Stimulated activated CD8-positive, alpha-beta memory T cell treated with anti-CD3 and anti-CD28 coated beads, Interleukin-7, amount 100 ng/mL, for 48 hours (primary cell): ENCODE data around the gene RPS24.
"Not testable (repeated sequence)": the region's sequence is repeated elsewhere in the genome, so short reads cannot be mapped to it uniquely, and the experiment has no call there.

Source experiments
- DNase-seq, 2 donors: peaks; one replicate each; pipeline ENCODE4 v3.0.0-alpha.2; 2020; ENCODE audit warnings: low read depth in 1 of 2; ENCODE audit errors: extremely low read depth in 1 of 2

The RPS24 gene

DNA sequence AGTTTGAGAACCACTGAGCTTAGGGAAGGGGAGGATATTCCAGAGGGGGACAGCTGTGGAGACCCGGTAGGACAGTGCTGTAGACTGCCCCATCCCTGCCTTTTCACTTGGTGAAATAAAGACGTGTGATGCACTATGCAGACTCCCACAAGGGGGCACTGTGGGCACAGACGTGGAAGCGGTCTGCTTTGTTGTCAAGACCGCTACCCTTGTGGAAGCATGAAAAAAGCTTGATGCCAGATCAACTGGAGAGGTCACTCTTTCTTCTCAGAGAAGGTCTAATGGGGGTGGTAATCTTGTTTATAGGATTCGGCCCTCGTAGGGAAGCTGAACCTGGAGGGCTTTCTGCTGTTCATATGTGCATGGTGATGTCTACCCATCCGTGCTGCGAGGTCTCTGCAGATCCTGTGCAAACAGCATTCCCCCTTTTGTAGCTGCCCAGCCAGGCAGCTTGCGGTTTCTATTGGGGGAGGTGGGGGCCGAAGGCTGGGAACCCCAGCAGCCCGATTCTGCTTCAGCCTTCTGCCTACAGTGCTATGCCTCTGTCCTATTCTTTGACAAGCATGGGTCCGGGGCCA is 13.7 kb downstream of the RPS24 start:
- peak; percentile 56 to 64 for DNase-seq

GRCh38 chr10:78049851-78050250 is 16.2 kb downstream of the RPS24 start:
- no peak for DNase-seq

- DNase-seq = no peak
Observed at GRCh38 chr10:78053211-78053868, 19.7 kb downstream of the RPS24 start.

DNA sequence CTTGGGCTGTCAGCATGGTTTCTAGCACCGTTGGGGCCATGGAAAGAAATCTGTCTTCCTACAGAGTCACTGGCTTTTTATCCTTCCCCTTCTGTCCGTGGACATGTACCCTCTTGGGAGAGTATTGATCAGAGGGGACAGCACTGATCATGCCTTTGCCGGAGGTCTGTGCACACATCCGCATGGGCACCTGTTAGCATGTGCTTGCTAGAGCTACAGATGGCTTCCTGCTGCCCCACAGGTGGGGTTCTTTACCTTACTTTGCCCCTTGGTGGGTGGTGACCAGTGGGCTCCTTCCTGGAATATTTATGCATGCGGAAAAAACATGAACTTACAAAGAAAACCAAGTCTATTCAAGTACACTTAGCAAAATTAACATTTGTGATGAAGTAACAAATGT is 24.9 kb downstream of the RPS24 start:
- DNase-seq = no peak

DNA sequence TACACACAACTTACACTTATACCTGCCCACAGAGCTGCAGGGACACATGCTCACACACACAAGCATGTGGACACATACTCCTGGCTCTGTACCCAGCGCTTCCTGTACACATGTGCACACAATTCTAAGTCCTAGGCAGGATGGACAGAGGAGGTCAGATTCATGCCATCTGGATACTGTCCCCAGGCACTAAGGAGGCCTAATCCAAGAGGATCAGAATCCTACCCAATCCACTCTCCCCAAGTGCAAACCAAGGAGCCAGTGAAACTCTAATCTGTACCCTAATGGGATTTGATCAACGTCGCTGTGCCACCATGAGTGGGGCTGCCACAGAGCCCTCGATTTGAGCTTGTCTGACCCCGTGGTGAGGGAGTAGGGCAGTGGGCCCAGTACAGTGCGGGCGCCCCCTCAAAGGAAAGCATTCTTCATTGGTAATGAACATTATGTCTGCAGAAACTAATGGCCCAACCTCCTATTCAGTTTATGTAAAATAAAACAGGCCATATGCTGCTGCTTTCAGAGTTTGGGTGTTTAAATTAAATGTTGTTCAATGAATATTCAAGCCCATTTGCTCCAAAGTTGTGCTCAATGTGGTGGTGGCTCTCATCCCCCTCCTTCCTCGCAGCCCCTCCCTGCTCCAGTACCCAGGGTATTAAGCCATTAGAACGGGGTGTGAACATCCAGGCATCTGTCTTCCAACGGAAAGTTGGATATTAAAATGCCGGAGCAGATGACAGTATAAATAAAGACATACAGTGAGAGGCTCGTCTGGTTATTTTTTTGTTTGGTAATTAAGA is 26.4 kb downstream of the RPS24 start:
- DNase-seq = no peak

DNA sequence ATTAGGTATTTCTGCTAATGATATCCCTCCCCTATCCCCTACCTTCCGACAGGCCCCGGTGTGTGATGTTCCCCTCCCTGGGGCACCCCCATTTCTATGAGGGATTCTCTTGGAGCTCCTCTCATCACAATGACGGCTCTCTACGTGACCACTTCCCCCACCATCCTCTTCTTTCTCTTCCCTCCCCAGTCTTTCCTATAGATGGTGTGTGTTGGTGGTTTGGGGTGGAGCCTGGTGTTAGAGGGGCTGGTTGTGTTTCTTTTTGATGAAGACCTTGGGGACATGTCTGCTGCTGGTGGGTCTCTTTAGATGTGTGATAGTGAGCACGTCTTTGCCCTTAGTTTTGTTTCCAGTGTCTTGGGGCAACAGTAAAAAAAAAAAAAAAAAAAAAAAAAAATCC is 28.6 kb downstream of the RPS24 start:
- no peak for DNase-seq

DNA sequence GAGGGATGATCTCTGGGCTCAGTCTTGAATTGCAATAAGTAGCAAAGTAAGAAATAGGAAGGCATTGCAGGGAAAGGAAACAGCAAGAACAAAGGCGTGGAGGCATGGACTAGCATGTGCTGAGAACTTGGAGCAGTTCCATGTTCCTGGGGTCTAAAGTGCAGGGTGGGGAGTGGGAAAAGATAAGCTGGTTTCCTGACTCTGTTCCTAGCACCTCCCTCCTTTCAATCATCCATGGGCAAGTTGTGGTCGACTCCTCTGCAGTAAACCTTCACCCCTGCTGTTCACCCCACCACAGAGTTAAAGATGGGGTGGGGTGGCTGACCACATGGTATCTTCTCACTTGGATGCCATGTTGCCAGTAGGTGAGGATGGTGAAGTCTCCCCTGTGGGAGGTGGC is 29.6 kb downstream of the RPS24 start:
- DNase-seq = no peak

GRCh38 chr10:78064919-78065318 is 31.3 kb downstream of the RPS24 start:
- DNase-seq = not testable (repeated sequence)

- no peak for DNase-seq
Observed at GRCh38 chr10:78065611-78066010, 31.9 kb downstream of the RPS24 start.

- DNase-seq = no peak
Observed at GRCh38 chr10:78066012-78066411, 32.3 kb downstream of the RPS24 start.

- no peak for DNase-seq
Observed at GRCh38 chr10:78066728-78067430, 33.2 kb downstream of the RPS24 start.

- DNase-seq = no peak
Observed at GRCh38 chr10:78069151-78069550, 35.5 kb downstream of the RPS24 start.

DNA sequence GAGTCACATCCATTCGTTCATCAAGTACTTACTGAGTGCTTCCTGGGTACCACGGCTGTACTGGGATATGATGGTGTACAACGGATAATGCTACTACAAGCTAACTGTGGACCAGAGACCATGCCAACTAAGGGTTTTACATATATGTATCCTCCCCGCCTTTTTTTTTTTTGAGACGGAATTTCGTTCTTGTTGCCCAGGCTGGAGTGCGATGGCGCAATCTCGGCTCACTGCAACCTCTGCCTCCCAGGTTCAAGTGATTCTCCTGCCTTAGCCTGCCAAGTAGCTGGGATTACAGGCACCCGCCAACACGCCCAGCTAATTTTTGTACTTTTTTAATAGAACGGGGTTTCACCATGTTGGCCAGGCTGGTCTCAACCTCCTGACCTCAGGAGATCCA is 36.4 kb downstream of the RPS24 start:
- DNase-seq = not testable (repeated sequence)

DNA sequence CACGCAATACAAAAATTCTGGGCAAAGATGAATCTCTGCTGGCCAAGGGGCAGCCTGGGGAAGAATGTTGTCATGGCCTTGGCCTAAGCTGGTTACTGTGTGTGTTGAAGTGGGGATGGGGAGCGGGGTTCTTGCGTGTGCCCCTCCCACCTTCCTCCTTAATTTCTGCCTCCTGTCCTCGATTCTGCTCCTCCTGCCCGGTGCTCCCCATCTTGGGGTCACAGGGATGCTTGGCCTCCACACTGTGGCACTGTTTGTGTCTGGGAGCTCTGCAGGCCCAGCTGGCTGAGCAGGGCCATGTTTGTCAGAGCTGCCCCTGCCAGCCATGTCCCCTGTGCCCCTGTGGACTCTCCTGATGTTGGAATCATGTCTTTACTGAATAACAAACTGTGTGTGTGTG is 37.1 kb downstream of the RPS24 start:
- DNase-seq = no peak

DNA sequence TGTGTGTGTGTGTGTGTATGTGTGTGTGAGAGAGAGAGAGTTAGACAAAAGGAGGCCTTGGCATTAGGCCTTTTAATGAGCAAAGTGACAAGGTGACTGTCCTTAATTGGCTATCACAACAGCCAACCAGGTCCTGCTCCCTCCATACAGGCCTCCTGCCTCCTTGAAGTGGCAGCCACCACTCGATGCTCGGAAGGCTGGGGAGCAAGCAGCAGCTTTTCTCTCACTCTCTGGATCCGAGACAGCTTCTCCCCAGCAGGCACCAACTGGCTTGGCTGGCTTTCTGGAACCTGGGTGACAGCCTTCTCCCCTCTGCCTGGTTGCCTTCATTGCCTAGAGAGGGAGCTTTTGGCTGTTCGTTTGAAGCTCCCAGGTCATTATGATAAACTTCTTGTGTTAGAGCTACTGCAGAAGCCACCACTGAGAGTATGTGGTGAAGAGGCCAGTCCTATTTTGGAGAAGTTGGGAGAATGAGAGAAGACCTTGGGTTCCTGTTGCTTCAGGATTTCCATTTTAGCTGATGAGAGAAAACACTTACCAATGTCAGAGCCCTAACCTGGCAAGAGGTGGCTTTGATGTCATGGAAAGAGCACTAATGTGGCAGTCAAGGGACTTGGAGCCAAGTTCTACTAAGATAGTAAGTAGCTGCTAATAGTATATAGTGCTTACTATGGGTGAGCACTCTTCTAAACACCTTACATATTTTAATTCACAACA is 37.6 kb downstream of the RPS24 start:
- no peak for DNase-seq

GRCh38 chr10:78071857-78072179 is 38.2 kb downstream of the RPS24 start:
- DNase-seq = no peak

- DNase-seq = no peak
Observed at GRCh38 chr10:78072504-78072903, 38.8 kb downstream of the RPS24 start.

DNA sequence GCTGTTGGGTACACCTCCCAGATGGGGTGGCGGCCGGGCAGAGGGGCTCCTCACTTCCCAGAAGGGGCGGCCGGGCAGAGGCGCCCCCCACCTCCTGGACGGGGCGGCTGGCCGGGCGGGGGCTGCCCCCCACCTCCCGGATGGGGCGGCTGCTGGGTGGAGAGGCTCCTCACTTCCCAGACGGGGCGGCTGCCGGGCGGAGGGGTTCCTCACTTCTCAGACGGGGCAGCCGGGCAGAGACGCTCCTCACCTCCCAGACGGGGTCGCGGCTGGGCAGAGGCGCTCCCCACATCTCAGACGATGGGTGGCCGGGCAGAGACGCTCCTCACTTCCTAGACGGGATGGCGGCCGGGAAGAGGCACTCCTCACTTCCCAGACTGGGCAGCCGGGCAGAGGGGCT is 42.1 kb downstream of the RPS24 start:
- not testable (repeated sequence) for DNase-seq

- no peak for DNase-seq
Observed at GRCh38 chr10:78078539-78079330, 45.1 kb downstream of the RPS24 start.

- DNase-seq = no peak
Observed at GRCh38 chr10:78079411-78079810, 45.7 kb downstream of the RPS24 start.
